K562 (cell line): ENCODE measurements around the gene PI4KA. TPM values are rescaled to one million over a fixed set of nuclear protein-coding genes. Genes with fewer than 3 reads are reported as not detected.
A peak's percentile ranks its signal among the peaks of the same experiment; 100 is the strongest.

Experiments
- ATAC-seq: fragments of 200-7000 bp; cut with Tn5 transposase; 3 replicates; pipeline ENCODE4 v1.9.1; 2020; ENCODE audit warnings: moderate library complexity
- BruUV-seq: library from RNA; stranded (reverse); fragments of 400-500 nt; replicated peaks from 2 replicates; lab custom pipeline; 2021; lab: Mats Ljungman, UMichigan
- CTCF ChIA-PET: fragments of 300-600 bp; formaldehyde crosslinking; extraction: SDS; loops from one replicate; lab custom pipeline; 2021; ENCODE audit warnings: low intra/inter-chr PET ratio; lab: Yijun Ruan, JAX
- POLR2A ChIA-PET: fragments of 300-600, 350-650 bp; sonication (Branson Sonifier 250); formaldehyde crosslinking; extraction: SDS; loops from one replicate; lab custom pipeline; 2021; ENCODE audit warnings: antibody characterized with exemption, inconsistent platforms; lab: Yijun Ruan, JAX
- DNase-seq, 4 experiments: peaks; one replicate each; pipeline versions ENCODE4 v3.0.0 to v3.0.0-alpha.2; 2011 to 2018; ENCODE audit warnings: low spot score in 3 of 4, mixed read lengths in 3 of 4; ENCODE audit errors: extremely low read depth in 1 of 4
- FAIRE-seq: peaks from 2 replicates; lab custom pipeline; 2011; peaks lifted over from hg19 to GRCh38; lab: Jason Lieb, UNC
- H2AFZ ChIP-seq: 2 replicates; pipeline ENCODE4 v1.6.0; 2011; ENCODE audit warnings: low read depth, low read length, control low read depth, inconsistent platforms
- H3K27ac ChIP-seq: fragments of 200-600 bp; 3 replicates; pipeline ENCODE4 v1.8.0; 2011; ENCODE audit warnings: low read depth, mild to moderate bottlenecking, control low read depth, inconsistent platforms, low read length, moderate library complexity, mixed read lengths; ENCODE audit errors: extremely low read depth
- H3K27me3 ChIP-seq, 2 experiments: fragments of 300-600 bp in 1 of 2; 2 replicates in 1 of 2; 3 replicates in 1 of 2; pipeline versions ENCODE4 v1.6.0 to v1.8.0; 2011; ENCODE audit warnings: inconsistent platforms in 2 of 2, low read length in 2 of 2, mild to moderate bottlenecking in 1 of 2, mixed read lengths in 1 of 2, moderate library complexity in 1 of 2; ENCODE audit not compliant: control insufficient read depth in 2 of 2, insufficient read depth in 2 of 2
- H3K36me3 ChIP-seq: fragments of 300-600 bp; 3 replicates; pipeline ENCODE4 v1.8.0; 2011; ENCODE audit warnings: mild to moderate bottlenecking, low read length, inconsistent platforms; ENCODE audit not compliant: control insufficient read depth, insufficient read depth
- H3K4me1 ChIP-seq, 2 experiments: fragments of 200-600 bp in 1 of 2; replicated peaks in 1 of 2; 2 replicates in 1 of 2; 3 replicates in 1 of 2; pipeline versions ENCODE4 v1.5.1 to v1.8.0; 2011; ENCODE audit warnings: inconsistent platforms in 2 of 2, low read length in 2 of 2, mild to moderate bottlenecking in 1 of 2, mixed read lengths in 1 of 2, moderate library complexity in 1 of 2; ENCODE audit not compliant: control insufficient read depth in 2 of 2, insufficient read depth in 2 of 2
- H3K4me2 ChIP-seq: 2 replicates; pipeline ENCODE4 v1.6.1; 2011; ENCODE audit warnings: low read length, control low read depth, inconsistent platforms, mixed read lengths; ENCODE audit not compliant: insufficient read depth
- H3K4me3 ChIP-seq: fragments of 200-600 bp; sonication (generic), shearing (Covaris generic); 2 replicates; pipeline ENCODE4 v1.5.1; 2016; ENCODE audit warnings: control low read depth, inconsistent platforms
- H3K79me2 ChIP-seq: fragments of 200-600 bp; 3 replicates; pipeline ENCODE4 v1.8.0; 2011; ENCODE audit warnings: low read length, inconsistent platforms; ENCODE audit not compliant: control insufficient read depth, insufficient read depth
- H3K9ac ChIP-seq, 2 experiments: 2 replicates each; pipeline versions ENCODE4 v1.6.0 to v1.6.1; 2011; ENCODE audit warnings: low read depth in 2 of 2, low read length in 2 of 2, control low read depth in 1 of 2, inconsistent platforms in 1 of 2, mild to moderate bottlenecking in 1 of 2, mixed read lengths in 1 of 2; ENCODE audit not compliant: insufficient read depth in 1 of 2
- H3K9me1 ChIP-seq: one replicate; pipeline ENCODE4 v1.6.0; 2011; ENCODE audit warnings: inconsistent platforms, mild to moderate bottlenecking, low read length, moderate library complexity; ENCODE audit not compliant: control insufficient read depth, insufficient read depth
- H3K9me3 ChIP-seq: replicated peaks from 2 replicates; pipeline ENCODE4 v1.5.1; 2011; ENCODE audit warnings: low read depth, low read length, inconsistent platforms; ENCODE audit not compliant: control insufficient read depth, insufficient read depth
- H4K20me1 ChIP-seq: replicated peaks from 2 replicates; pipeline ENCODE4 v1.6.1; 2011; ENCODE audit warnings: low read length, inconsistent platforms, mixed read lengths; ENCODE audit not compliant: control insufficient read depth, insufficient read depth
- ARID4B ChIP-seq: sonication (generic); formaldehyde crosslinking; IDR thresholded peaks from 2 replicates; pipeline ENCODE4 v1.8.0; 2022; ENCODE audit warnings: mild to moderate bottlenecking, missing genetic modification reagents
- BHLHE40 ChIP-seq: IDR thresholded peaks from 2 replicates; pipeline ENCODE4 v1.6.1; 2011; ENCODE audit warnings: low read length, improper control_type of control experiment
- CHCHD3 ChIP-seq: fragments of 250-450 bp; sonication (Bioruptor Pico); IDR thresholded peaks from 2 replicates; pipeline ENCODE4 v2.1.2; 2022; ENCODE audit warnings: mild to moderate bottlenecking
- EZH2 ChIP-seq: IDR thresholded peaks from 2 replicates; pipeline ENCODE4 v1.6.1; 2012; ENCODE audit warnings: low read depth, mild to moderate bottlenecking, inconsistent platforms, low read length, borderline replicate concordance
- FOXJ2 ChIP-seq: fragments of 200-800 bp; sonication (Bioruptor generic); IDR thresholded peaks from 2 replicates; pipeline ENCODE4 v1.6.1; 2016; ENCODE audit warnings: missing genetic modification characterization, missing compliant biosample characterization
- GTF2E2 ChIP-seq: fragments of 200-800 bp; sonication (Bioruptor generic); IDR thresholded peaks from 2 replicates; pipeline ENCODE4 v1.6.1; 2016; ENCODE audit warnings: missing genetic modification characterization, missing compliant biosample characterization
- LCOR ChIP-seq: sonication (generic); formaldehyde crosslinking; IDR thresholded peaks from 2 replicates; pipeline ENCODE4 v1.8.0; 2022; ENCODE audit warnings: mild to moderate bottlenecking, missing genetic modification reagents
- MYNN ChIP-seq, 2 experiments: sonication (generic); formaldehyde crosslinking in 1 of 2; IDR thresholded peaks; 2 replicates each; pipeline versions ENCODE4 v1.5.0 to v1.6.1; 2016 to 2020; ENCODE audit warnings: antibody characterized with exemption in 1 of 2, missing genetic modification reagents in 1 of 2
- SRF ChIP-seq, 2 experiments: fragments of 250-450, 450-650 bp in 1 of 2; sonication (Bioruptor Pico) in 1 of 2; sonication (generic) in 1 of 2; formaldehyde crosslinking; IDR thresholded peaks; 2 replicates each; pipeline versions ENCODE4 v1.5.0 to v1.5.1; 2020 to 2022; ENCODE audit warnings: mild to moderate bottlenecking in 1 of 2, missing genetic modification reagents in 1 of 2
- ZBTB34 ChIP-seq: fragments of 250-450 bp; sonication (Bioruptor Pico); IDR thresholded peaks from 2 replicates; pipeline ENCODE4 v1.8.0; 2021; ENCODE audit warnings: mild to moderate bottlenecking, moderate library complexity
- ZNF224 ChIP-seq: sonication (generic); formaldehyde crosslinking; IDR thresholded peaks from 2 replicates; pipeline ENCODE4 v1.8.0; 2022; ENCODE audit warnings: mild to moderate bottlenecking, missing genetic modification reagents
- ZNF232 ChIP-seq: sonication (generic); formaldehyde crosslinking; IDR thresholded peaks from 2 replicates; pipeline ENCODE4 v1.8.0; 2022; ENCODE audit warnings: mild to moderate bottlenecking, missing genetic modification reagents
- WGBS: fragments of 100-300 bp; shearing (Covaris generic); methylation state at CpG from one replicate; pipeline ENCODE4 v1.1.6; 2016; ENCODE audit warnings: low coverage, mixed read lengths; ENCODE audit not compliant: insufficient coverage; ENCODE audit errors: missing lambda C conversion rate; 5-methylcytosine and 5-hydroxymethylcytosine counted together
- in situ Hi-C: fragments of 300-500 bp; cut with MboI; formaldehyde crosslinking; loops from 4 replicates; pipeline ENCODE4 v1.15.0; 2018; ENCODE audit warnings: inconsistent platforms, mixed read lengths
- intact Hi-C: fragments of 100-400 bp; cut with micrococcal nuclease; formaldehyde crosslinking; loops from 2 replicates; pipeline ENCODE4 v1.14.2; 2022
- polyA plus RNA-seq, 8 experiments: library from polyadenylated mRNA; depleted of rRNA in 4 of 8; stranded (reverse) in 5 of 8; unstranded in 3 of 8; fragments of >200 nt; fragmentation: Nextera tagmentation in 2 of 8; fragmentation: Illumina TruSeq in 1 of 8; extraction: Ambion mirVana in 2 of 8; extraction: Trizol in 1 of 8; gene quantifications; 2 replicates each; pipeline versions ENCODE4 v1.2.1 to v1.2.3, GENCODE V29; 2011 to 2014; ENCODE audit warnings: inconsistent platforms in 1 of 8, missing spikeins in 1 of 8
- total RNA-seq, 7 experiments: library from RNA; depleted of rRNA in 6 of 7; stranded (reverse); fragments of >200 nt in 6 of 7; fragmentation: Illumina TruSeq in 2 of 7; extraction: Trizol in 2 of 7; gene quantifications; 2 replicates each; pipeline versions ENCODE4 v1.2.1 to v1.2.3, GENCODE V29; 2011 to 2021; ENCODE audit warnings: low replicate concordance in 1 of 7

PI4KA gene
- total and polyA plus RNA-seq, 9 of the 15 experiments (the other 6 are each of a cell fraction or from before 2014, with no cell fraction given) = 7.3 to 187 (median 84.7) TPM

- peak; percentile 56; the same call in 1 of the 2 replicates for TF ChIP-seq ARID4B
These were observed 11.2 kb downstream of the PI4KA start (continued) for GRCh38 chr22:20847318-20847822.

GRCh38 chr22:20844055-20845037 lies 14.3 kb downstream of the PI4KA start:
- ChIA-PET POLR2A (interaction anchor here (0.8 to 5.9 kb wide), 7 partner anchors 10 to 22 kb away, joined by 3 to 37 read pairs (median 12); no protein-coding TSS in a partner anchor), CTCF (no interaction called here)
- 52% methylated on average over 5 of the region's 5 CpGs for WGBS
- peak; percentile 15 for ATAC-seq
- no peaks in the 10 kb centered on the region; a peak in 1 of 5 replicates for H3K27me3 ChIP-seq
- in situ Hi-C loops = no loop called here
- H2AFZ ChIP-seq = no peak overlapping the region
- peaks cover 30% of the 10 kb centered on the region for H4K20me1 ChIP-seq
- peak in 3 of 4 experiments; percentile 32 to 40 (median 33) for DNase-seq
- no peaks in the 10 kb centered on the region for H3K9me1 ChIP-seq
- no peak overlapping the region for H3K9ac ChIP-seq
- no peak overlapping the region for H3K4me2 ChIP-seq
- no TSS peak for BruUV-seq
- no peaks in the 10 kb centered on the region for H3K9me3 ChIP-seq
- FAIRE-seq = no peak
- H3K36me3 ChIP-seq = no peaks in the 10 kb centered on the region
- intact Hi-C loops = no loop called here
- no peak overlapping the region for H3K4me3 ChIP-seq
- no peak overlapping the region for H3K27ac ChIP-seq
- peaks cover 81% of the 10 kb centered on the region for H3K79me2 ChIP-seq
- H3K4me1 ChIP-seq = peaks cover 26 to 33% of the 10 kb centered on the region in 2 experiments
- TF ChIP-seq GTF2E2 (tag) = no peak
- TF ChIP-seq SRF (CRISPR knock-in tag; IDR thresholded peaks at IDR 0.05) = 0 out of 4 replicates have a peak, but pooled peaks of 1 of the 2 experiments have one; percentile 28
- 0 out of 2 replicates have a peak, but pooled peaks have one; percentile 42 for TF ChIP-seq LCOR
- peak; percentile 69; the same call in 1 of the 2 replicates for TF ChIP-seq ZNF232
- TF ChIP-seq EZH2 = no peak
- 0 out of 2 replicates have a peak, but pooled peaks have one; percentile 15 for TF ChIP-seq BHLHE40
- TF ChIP-seq ZNF224 (CRISPR knock-in tag) = no peak
- TF ChIP-seq ZBTB34 (CRISPR knock-in tag) = peak; percentile 22; the same call in 1 of the 2 replicates
- peak; percentile 60; the same call in 1 of the 2 replicates for TF ChIP-seq FOXJ2 (tag)
- peak; percentile 77; the same call in 1 of the 2 replicates for TF ChIP-seq CHCHD3
- TF ChIP-seq MYNN (IDR thresholded peaks at IDR 0.05) = no peak
- no peak for TF ChIP-seq MYNN (CRISPR knock-in tag; IDR thresholded peaks at IDR 0.05)
